Cardiac septum (tissue), 1 donor: Measurements from ENCODE around the gene ZMYM5. TPM values are rescaled to one million over a fixed set of nuclear protein-coding genes. Genes with fewer than 3 reads are reported as not detected.
"Not testable (repeated sequence)": the region's sequence is repeated elsewhere in the genome, so short reads cannot be mapped to it uniquely, and the experiment has no call there.

Source experiments
- DNase-seq: peaks from one replicate; pipeline ENCODE4 v3.0.0-alpha.2; 2020; ENCODE audit warnings: low spot score
- intact Hi-C: fragments of 100-400 bp; cut with DNase I; formaldehyde crosslinking; loops from one replicate; pipeline ENCODE4 v1.14.0; 2022
- long read RNA-seq: library from polyadenylated mRNA; unstranded; transcript quantifications from one replicate; pipeline ENCODE4 v2.0.0, GENCODE V29; 2021
- total RNA-seq: library from RNA; stranded (reverse); fragmentation: NEBNext Ultra II Directional; extraction: Animal tissue kit (Norgen Biotek cat#: 25700); gene quantifications from one replicate; pipeline ENCODE4 v1.2.1, GENCODE V29; 2021
- donor health status: DM: no; HTN: no; CAD: no.

The ZMYM5 gene
- 8.3 TPM for total RNA-seq
- long read RNA-seq, transcript ZMYM5-201 (8 exons, 3,268 nt) = major isoform, 5 of 16 reads
- long read RNA-seq, partial matches to known transcripts = 2 of 16 reads
- long read RNA-seq, other reads (novel, unspliced or antisense) = 7 of 16 reads

DNA sequence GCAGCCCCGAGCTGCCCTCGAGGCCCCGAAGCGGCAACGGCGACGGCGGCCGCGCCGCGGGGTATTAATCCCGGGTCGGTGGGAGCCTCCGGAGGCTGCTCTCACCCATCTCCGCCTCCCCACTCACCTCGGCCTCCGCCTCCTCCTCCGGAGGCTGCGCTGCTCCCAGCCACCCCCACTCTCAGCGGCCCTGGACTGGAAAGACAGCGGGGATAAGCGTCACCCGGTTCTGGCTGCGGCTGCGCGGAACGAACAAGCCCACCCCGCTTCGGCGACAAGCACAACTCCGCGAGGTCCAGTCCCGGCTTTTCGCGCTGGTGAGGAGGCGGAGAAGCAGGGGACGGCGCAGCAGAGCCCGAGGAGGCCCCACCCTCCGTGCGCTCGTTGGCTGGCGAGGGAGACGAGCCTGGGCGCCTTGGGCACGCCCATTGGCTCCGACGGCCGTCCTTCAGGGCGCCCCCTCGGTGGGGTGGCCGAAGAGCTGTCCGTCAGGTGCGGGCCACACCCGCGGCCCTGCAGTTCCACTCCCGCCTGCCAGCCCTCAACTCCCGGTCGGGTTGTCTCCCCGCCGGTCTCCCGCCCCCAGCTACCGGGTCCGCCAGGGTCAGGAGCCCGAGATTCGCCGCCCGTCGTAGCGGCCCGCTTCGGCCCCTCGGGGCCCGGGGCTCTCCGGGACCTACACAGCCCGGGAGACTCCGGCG, at the start of gene ZMYM5:
TSS of gene ZMYM5 (minus strand) at position 327 of the 701 bp plus-strand sequence. CDS start 11,469 bp downstream, outside the sequence.
- DNase-seq = peak; percentile 99
- intact Hi-C loops = loop anchor here (2.0 to 10.0 kb wide), 3 partner anchors 81 to 229 kb away; partner anchors contain the start of genes MPHOSPH8, PSPC1 and ZMYM2

DNA sequence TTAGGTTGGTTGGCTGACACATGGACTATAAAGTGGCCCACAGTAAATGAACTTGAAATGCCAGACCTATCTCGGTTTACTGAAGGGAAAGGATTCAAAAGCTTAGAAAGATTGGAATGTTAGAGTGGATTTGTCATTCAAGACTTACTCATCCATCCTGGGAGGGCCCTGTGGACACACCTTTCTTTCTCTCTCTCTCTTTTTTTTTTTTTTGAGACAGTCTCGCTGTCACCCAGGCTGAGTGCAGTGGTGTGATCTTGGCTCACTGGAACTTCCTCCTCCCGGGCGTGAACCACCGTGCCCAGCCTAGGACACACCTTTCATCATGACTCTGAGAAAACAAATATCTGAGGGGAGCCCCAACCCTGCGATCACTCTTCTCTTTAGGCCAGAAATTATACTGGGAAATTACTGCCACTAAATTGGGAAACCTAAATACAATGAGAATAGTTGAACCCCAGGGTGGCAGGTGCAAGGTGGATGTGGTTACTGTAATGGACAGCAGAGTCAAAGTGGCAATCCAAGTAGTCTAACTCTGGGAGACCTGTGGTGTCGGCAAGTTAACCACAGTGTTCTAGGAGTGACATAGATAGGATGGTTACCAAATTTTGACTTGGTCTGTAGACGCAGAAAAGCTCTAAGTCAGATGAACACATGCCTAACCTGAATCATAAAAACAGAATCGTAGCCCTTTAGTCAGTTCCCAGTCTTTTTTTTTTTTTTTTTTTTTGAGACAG, 47.1 kb upstream of the ZMYM5 start:
- no peak for DNase-seq
- intact Hi-C loops = no loop called here

DNA sequence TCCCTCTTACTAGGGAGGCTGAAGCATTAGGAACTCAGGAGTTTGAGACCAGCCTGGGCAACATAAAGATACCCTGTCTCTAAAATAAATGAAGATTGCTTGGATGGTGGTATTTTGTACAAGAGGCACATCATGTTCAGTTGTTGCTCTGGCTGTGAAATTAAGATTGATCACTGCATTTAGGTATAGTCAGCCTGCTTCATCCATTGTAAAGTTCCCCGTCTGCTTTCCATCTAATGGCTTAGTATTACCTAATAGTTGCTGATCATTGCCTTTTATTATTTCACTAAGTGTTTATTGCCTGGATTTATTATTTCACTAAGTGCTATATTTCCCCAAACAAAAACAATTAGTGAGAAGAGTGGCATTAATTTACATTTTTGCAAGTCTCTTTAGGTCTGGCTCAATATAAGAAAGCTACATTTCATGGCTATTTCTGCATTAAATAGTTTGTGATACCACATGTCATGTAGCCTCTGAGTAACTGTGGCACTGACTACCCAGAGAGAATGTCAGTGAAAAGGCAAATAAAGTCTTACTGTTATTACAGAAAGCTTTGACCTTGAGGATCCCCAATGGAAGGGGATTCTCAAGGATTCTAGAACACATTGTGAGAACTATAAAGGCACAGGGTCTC, 45.0 kb upstream of the ZMYM5 start:
- intact Hi-C loops = no loop called here
- no peak for DNase-seq

DNA sequence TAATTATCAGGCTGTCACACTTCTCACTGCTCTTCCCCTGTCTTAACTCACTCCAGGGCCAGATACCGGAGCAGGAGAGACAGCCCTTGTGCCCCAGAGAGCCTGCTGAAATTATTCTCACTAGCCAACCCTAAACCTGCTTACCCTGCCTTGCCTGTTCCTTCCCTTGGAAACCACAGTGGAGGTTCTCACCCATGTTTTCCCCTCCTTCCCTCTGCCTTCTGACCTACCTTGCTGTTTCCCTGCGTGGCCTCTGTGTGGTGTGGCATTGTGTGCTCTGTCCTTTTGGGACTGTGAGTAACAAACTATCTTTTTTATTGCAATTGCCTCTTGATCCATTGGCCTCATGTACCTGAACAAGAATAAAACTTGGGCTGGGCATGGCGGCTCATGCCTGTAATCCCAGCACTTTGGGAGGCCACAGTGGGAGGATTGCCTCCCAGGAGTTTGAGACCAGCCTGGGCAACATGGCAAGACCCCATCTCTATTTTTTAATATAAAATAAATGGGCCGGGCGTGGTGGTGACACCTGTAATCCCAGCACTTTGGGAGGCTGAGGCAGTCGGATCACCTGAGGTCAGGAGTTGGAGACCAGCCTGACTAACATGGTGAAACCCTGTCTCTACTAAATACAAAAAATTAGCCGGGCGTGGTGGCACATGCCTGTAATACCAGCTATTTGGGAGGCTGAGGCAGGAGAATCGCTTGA, 42.2 kb upstream of the ZMYM5 start:
- intact Hi-C loops, DNase-seq: not testable (repeated sequence)

DNA sequence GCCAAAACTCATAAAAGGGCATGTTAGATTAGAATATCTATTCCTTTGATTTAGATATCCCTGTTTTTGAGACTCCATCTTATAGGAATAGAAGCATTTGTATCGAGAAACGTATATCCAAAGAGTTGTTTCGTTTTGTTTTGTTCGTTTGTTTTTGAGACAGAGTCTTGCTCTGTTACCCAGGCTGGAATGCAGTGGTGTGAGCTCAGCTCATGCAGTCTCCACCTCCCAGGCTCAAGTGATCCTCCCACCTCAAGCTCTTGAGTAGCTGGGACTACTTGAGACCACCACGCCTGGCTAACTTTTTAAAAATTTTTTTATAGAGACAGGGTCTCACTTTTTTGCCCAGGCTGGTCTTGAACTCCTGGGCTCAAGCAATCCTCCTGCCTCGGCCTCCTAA, 26.6 kb upstream of the ZMYM5 start:
- intact Hi-C loops = no loop called here
- DNase-seq = no peak

DNA sequence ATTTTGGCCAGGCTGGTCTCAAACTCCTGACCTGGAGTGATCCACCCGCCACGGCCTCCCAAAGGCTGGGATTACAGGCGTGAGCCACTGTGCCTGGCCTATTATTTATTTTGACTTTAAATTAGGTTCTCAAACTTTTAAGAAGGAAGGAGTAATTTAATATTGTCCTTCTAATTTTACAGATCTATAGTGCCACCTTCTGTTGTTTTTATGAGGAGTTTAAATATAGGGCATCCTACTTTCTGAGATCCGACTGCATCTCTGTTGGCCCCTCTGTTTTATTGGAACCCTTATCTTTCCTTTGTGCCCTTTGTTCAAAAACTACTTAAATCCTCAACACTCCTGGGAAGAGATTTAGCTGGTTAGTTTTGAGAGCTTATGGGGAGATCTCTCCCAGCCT, 25.4 kb upstream of the ZMYM5 start:
- no peak for DNase-seq
- intact Hi-C loops = no loop called here

DNA sequence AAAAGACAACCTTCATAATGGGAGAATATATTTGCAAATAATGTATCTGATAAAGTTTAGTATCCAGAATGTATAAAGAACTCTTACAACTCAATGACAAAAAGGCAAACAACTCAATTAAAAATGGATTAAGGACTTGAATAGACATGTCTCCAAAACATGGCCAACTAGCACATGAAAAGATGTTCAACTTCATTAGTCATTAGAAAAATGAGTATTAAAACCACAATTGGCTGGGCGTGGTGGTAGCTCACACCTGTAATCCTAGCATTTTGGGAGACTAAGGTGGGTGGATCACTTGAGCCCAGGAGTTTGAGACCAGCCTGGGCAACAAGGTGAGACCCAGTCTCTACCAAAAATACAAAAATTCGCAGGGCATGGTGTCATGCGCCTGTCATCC, 18.8 kb upstream of the ZMYM5 start:
- DNase-seq = no peak
- intact Hi-C loops = no loop called here

DNA sequence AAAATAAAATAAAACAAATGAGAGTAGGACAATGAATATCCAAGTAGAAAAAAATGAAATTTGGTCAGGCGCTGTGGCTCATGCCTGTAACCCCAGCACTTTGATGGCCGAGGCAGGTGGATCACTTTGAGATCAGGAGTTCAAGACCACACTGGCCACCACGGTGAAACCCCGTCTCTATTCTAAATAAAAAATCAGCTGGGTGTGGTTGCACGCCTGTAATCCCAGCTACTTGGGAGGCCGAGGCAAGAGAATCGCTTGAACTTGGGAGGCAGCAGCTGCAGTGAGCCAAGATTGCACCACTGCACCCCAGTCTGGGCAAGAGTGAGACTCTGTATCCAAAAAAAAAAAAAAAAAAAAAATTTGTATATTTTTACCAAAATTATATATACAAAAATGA, 18.2 kb upstream of the ZMYM5 start:
- no peak for DNase-seq
- intact Hi-C loops = no loop called here

DNA sequence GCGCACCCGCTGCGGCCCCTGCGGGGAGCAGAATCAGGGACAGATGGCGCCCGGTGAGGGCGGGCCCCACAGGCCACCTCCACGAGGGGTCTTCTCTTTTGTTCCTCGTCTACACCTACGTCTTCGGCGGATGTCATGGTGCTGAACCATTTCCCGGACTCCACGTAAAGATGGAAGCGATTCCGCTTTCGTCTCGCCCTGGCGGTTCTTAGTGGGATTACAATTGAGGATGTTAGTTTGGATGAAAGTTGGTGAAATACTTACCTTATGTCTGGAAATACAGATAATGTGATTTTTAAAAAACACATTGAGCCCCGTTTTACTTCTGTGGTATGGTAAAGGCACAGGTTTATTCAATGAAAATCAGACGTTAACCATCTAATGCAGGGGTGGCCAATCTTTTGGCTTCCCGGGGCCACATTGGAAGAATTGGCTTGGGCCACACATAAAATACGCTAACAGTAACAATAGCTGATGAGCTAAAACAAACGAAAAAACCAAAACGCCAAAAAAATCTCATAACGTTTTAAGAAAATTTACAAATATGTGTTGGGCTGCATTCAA, 1.4 kb upstream of the ZMYM5 start:
- intact Hi-C loops = loop anchor here (2.0 to 10.0 kb wide), 2 partner anchors 94 to 230 kb away; partner anchors contain the start of genes MPHOSPH8 and ZMYM2
- DNase-seq = peak; percentile 81

DNA sequence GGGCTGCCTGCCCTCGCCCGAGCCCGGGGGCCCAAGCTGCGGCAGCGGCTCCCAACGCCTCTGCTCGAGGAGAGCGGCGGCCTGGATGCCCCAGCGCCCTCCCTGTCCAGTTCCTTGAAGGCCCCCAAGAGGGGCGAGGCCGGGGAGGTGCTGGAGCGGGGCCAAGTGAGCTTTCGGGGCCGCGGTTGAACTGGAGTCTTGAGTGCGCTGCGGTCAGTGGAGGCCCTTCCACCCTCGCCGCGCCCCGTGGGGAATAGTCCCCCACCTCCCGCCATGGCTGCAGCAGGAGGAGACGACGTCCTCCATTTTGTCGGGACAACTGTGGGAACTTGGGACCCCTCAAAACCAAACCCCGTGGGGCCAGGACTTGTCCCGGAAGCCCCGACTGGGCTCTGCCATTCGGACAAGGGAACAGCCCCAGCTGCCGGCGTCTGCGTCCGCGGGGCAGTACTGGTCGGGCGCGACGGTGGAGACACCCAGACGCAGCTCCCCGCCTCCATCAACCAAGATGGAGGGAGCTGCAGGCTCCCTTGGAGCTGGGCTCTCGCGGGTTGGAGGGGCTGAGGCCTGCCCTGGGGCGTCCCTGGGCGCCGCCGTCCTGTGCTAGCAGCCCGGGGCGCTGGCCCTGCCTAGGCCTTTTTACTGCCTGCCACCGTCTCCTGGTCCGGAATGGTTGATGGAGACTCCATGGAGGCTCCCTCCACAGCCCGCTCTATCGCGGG, 736 bp upstream of the ZMYM5 start:
- DNase-seq = peak; percentile 83
- intact Hi-C loops = loop anchor here (2.0 to 10.0 kb wide), 2 partner anchors 95 to 229 kb away; partner anchors contain the start of genes MPHOSPH8 and ZMYM2

DNA sequence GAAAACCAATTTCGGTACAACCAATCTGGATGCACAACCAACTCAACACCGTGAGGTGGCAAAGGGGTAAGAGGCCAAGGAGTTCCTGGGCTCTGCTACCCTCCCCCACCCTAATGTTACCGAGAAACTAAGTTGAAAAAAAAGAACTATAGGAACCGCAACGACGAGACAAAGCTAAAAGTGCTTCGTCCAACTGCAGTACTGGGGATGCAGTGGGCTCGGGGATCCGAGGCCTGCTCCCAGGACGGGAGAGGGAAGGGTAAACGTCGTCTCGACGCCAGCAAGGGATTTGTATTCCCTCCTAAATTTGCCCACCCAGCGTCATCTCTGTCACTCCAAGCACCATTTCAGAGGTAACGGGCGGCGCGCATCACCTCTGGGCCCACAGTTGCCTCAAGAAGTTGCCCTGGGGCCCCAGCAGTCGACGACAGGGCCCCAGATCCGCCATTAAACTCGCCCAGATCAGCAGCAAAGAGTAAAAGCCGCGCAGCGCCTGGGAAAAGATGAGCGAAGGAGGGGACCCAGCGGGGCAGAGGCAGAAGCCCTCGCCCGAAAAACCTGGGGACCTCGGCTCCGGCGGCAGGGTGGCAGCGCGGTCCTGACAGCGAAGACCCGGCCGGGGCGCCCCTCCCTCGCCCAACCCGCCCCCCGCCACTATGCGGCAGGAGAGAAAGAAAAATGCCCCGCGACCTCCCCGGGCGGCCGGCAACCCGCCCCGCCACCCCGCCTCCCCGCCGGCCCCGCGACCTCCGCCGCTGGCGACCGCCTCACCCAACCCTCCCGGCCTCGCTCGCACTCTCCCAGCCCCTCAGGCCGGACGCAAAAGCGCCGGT, 752 bp downstream of the ZMYM5 start:
- intact Hi-C loops = loop anchor here (2.0 to 10.0 kb wide), 2 partner anchors 80 to 228 kb away; partner anchors contain the start of genes MPHOSPH8 and PSPC1

DNA sequence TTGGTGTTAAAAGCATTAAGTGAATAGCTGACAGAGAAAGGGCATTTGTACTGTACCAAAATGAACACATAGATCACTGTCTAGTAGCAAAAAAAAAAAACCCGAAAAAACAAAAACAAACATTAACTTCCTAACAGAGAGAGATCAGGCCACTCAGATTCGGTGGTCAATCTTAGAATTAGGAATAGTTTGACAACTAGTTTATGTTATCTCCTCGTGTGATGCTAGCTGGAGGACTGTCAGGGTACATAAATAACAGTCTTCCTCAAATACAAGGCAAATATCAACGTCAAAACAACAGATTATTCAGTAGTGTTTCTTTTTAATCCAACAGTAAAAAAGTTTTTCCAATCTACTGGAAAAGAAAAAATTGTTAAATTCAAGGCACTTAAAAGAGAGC, 1.7 kb downstream of the ZMYM5 start:
- intact Hi-C loops = loop anchor here (2.0 to 10.0 kb wide), 2 partner anchors 79 to 227 kb away; partner anchors contain the start of genes MPHOSPH8 and PSPC1
- no peak for DNase-seq

More for the DNA sequence above, 752 bp downstream of the ZMYM5 start:
- DNase-seq = no peak

DNA sequence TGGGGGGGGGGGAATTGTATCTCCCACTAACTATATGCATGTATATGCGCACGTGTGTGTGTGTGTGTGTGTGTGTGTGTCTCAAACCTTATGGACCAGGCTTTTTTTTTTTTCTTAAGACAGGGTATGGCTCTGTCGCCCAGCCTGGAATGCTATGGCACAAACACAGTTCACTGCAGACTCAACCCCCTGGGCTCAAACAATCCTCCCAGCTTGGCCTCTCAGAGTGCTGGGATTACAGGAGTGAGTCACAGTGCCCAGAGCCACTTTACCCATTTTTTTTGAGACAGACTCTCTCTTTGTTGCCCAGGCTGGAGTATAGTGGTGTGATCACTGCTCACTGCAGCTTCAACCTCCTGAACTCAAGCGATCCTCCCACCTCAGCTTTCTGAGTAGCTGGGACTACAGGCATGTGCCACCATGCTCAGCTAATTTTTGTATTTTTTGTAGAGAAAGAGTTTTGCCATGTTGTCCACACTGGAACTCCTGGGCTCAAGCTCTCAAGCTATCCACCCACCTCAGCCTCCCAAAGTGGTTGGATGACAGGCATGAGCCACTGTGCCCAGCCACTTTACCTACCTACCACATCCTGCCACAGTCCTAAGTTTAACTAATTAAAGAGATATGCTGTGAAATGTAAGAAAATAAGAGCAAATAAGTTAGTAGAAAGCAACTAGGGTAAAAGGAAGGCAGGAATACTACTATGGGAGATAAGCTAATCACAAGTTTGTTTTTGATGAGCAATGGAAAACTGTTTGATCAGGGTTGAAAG, 2.4 kb downstream of the ZMYM5 start:
- intact Hi-C loops = loop anchor here (10.0 kb wide), 1 partner anchor 226 kb away; the partner anchor contains the start of gene MPHOSPH8
- DNase-seq = no peak

DNA sequence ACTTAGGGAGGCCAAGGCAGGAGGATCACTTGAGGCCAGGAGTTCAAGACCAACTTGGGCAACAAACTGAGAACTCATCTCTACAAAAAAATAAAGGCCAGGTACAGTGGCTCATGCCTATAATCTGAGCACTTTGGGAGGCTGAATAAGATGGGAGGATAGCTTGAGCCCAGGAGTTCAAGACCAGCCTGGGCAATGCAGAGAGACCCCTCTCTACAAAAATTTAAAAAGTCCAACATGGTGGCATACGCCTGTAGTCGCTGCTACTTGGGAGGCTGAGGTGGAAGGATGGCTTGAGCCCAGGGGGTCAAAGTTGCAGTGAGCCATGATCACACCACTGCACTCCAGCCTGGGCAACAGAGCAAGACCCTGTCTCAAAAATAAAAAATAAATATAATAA, 5.8 kb downstream of the ZMYM5 start:
- DNase-seq, intact Hi-C loops: not testable (repeated sequence)

DNA sequence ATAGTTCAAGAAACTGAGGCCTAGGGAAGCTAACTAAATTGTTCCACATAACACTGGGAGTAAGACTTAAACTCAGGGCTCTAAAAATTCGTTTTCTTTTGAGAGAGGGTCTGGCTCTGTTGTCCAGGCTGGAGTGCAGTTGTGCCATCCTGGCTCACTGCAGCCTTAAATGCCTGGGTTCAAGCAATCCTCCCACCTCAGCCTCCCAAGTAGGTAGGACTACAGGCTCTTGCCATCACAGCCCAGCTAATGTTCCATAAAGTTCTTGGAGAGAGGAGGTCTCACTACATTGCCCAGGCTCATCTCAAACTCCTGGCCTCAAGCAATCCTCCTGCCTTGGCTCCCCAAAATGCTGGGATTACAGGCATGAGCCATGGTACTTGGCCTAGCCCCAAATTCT, 10.7 kb downstream of the ZMYM5 start:
- intact Hi-C loops = no loop called here

DNA sequence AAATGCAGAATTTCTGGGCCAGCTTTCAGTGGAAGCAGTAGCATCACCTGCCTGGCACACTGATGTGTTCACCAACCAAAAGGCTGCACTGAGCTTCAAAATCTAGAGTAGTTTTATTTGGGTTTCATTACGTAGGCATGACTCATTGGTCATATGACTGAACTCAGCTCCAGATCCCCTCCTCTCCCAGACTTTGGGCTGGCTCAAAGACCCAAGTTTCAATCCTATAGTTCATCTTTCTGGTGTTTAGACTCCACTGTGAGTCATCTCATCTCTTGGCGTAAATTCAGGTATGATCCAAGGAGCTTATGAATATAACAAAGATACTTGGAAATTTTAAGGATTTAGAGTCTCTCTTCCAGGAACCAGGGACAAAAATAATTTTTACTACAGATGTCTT, 17.7 kb downstream of the ZMYM5 start:
- DNase-seq = no peak
- intact Hi-C loops = no loop called here

More for the DNA sequence above, 10.7 kb downstream of the ZMYM5 start:
- no peak for DNase-seq

DNA sequence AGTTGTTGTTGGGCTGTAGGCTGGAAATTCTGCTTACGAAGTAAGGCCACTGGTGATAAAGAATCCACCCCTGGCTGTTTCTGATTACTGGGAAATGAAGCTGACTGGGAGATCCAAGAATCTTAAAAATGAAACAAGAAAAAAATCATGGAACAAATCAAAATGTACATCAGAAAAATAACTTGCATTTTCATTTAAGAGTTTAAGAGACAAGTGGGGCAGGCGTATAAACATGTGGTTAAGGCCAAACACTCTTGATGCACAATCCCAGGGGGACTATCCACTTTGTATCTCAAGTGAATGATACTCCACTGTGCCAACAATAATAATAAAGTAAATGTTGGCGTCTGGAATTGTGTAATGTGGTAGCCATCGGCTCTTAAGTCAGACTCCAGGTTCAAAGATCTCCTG, 24.6 kb downstream of the ZMYM5 start:
- intact Hi-C loops = no loop called here
- no peak for DNase-seq
